Brain pericyte (primary cell): ENCODE measurements around the gene GATAD2B.

ENCODE experiments used
- DNase-seq: peaks from one replicate; pipeline ENCODE4 v3.0.0-alpha.2; 2012; ENCODE audit warnings: low read depth, low spot score

Gene GATAD2B

DNA sequence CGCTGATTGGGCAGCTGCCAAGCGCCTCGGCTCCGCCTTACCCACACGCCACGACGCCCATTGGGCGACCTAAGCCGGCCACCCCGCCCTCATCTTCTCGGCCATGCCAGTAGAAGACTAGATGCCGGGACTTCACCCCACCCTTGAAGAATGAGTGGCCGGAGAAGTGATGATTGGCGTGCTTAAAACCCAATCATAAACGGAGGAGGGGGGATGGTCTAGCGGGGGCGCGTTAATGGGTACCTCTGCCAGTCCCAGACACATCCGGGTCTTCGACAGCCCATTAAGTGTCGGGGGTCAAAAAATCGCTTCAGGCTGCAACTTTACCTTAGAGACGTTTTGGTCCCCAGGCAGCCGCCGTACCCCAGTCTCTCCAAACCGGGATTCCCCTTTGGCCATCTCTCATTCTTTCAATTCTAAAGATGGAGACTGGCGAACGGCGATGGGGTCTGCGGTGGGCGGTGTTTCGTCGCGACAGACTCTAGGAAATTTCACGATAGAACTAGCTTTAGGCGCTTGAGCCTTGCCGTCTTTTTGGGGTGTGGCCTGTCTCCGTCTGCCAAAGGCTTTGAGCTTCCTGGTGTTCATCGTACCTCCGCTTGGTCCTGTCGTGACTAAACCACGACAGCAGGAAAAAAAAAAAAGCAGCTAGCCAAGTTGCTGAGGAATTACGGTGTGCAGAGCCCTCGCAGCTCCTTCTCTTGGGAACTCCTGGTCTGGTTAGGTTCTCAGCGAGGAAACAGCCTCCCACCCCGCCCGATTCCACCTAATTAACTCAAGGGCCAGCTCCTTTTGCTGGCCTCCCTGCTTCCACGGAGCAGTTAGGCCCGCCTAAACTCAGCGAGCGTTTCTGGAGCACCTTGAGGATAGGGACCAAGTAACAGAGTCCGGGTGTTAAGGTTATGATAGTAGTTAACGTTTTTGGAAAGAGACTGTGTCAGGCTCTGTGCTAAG lies at the start of gene GATAD2B:
Gene GATAD2B (minus strand): TSS at position 1 of the 954 bp plus-strand sequence. CDS start 94,625 bp downstream, outside the sequence.
- DNase-seq: peak; percentile 99

DNA sequence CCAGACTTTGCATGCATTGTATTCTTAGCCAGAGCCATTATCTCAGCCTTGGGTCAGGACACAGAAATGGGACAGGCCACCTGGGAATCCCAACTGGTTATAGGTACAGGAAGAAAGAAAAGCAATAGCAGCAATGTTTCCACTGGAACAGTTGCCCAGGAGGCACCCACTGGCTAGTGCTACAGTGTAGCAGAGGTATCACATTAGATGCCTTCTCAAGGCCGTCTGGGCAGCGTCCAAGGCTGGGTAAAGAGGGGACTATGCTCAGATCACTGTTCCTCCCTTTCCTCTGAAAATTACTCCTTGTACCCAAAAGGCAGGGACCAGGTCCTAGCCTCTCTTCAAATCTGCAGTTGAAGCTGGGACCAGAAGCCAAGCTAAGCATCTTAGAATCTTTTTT lies 47.6 kb upstream of the GATAD2B start:
- DNase-seq: no peak

DNA sequence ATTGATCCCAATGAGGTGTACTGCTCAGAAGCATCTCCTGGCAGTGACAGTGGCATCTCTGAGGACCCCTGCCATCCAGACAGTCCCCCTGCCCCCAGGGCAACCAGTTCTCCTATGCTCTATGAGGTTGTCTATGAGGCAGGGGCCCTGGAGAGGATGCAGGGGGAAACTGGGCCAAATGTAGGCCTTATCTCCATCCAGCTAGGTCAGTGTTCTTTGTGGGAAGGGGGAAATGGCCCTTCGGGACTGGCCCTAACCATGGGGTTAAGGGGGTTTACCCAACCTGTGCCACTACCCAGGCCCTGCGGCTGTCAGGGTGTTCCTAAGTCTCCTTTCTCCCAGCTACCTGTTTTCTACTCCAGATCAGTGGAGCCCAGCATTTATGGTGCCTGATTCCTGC lies 46.2 kb upstream of the GATAD2B start:
- DNase-seq: no peak

DNA sequence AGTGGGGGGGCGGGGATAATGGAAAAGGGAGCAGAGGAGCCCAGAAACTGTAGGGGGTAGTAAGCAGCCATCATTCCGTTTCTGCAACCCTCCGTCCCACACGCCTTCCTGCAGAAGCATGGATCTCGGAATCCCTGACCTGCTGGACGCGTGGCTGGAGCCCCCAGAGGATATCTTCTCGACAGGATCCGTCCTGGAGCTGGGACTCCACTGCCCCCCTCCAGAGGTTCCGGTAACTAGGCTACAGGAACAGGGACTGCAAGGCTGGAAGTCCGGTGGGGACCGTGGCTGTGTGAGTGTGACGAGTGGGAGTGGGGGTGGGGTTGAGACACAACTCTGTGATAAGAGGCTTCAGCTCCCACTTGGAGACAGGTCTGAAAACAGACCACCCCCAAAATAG lies 45.6 kb upstream of the GATAD2B start:
- DNase-seq: no peak

DNA sequence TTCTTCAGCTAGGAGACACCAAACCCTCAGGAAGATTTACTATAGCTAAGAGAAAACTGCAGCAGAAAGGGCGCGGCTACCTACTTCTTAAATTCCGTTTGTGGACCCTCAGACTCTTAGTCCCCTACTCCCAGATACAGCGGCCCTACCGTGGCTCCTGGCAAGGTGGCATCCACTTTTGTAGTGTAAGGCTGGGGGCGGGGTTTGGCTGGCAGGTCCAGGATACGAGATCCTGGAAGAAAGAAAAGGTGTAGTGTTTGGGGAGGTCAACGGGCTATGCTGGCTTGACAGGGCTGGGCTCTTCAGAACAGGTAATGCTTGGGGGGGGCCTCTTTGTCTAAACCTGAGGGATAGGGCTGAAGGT lies 45.2 kb upstream of the GATAD2B start:
- no peak for DNase-seq

DNA sequence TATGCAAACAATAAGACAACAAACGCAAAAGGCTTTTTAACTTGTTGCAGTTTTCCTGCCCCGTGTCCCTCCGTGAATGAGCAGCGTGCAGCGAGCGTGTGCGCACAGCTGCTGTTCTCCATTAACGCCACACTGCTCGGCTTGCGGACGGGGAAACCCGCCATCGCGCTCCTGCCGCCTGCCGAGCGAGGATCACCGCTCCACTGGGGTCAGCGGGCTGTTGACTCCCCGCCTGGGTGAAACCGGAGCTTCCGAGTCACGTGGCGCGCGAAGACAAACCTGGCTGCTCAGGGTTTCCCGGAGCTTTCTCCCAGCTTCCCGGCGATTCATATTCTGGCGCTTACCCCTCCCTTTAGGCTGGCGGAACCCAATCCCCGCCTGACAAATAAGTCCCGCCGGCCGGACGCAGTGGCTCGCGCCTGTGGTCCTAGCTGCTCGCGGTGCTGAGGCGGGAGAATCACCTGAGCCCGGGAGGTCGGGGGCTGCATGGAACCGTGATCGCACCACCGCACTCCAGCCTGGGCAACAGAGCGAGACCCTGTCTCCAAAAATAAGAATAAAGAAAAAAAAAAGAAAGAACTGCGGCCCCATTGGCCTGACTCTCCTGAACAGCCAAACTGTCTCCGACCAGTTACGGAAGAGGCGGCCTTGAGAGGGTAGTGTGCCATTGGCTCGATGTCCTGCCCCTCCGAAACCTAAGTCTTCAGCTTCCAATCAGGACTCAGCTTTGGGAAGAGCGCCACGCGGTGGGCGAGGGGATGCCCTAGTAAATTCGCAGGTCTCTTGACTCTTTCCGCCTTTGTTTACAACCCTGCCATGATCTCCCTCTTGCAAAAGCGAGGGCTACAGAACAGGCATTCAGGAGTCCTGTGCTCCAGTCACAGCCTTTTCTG lies 44.6 kb upstream of the GATAD2B start, which contains the start of gene CREB3L4:
Gene CREB3L4 (plus strand): TSS at position 796 of the 893 bp plus-strand sequence. CDS start 624 bp downstream, outside the sequence.
- peak; percentile 88 for DNase-seq

DNA sequence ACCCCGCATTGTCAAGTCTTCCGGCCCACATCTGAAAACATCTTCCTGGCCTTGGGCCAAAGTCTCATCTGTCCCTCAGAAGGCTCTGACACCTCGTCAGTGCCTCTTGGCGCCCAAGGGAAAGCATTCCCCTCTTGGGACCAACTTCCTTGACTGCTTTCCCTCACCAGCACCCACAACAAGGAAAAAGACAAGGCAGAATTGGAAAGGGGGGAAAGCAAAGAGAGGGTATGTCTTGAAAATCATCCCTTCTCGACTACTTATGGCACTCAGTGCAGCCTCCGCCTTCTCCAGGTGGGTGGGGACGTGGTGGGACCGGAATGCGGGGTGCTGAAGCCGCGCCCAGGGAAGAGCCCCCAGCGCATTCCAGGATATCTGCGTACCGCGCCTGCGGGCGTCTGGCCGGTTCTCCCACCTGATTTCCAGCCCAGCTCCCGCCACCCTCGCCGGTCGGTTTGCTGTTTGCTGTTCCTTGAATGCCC lies 41.1 kb upstream of the GATAD2B start:
- no peak for DNase-seq

DNA sequence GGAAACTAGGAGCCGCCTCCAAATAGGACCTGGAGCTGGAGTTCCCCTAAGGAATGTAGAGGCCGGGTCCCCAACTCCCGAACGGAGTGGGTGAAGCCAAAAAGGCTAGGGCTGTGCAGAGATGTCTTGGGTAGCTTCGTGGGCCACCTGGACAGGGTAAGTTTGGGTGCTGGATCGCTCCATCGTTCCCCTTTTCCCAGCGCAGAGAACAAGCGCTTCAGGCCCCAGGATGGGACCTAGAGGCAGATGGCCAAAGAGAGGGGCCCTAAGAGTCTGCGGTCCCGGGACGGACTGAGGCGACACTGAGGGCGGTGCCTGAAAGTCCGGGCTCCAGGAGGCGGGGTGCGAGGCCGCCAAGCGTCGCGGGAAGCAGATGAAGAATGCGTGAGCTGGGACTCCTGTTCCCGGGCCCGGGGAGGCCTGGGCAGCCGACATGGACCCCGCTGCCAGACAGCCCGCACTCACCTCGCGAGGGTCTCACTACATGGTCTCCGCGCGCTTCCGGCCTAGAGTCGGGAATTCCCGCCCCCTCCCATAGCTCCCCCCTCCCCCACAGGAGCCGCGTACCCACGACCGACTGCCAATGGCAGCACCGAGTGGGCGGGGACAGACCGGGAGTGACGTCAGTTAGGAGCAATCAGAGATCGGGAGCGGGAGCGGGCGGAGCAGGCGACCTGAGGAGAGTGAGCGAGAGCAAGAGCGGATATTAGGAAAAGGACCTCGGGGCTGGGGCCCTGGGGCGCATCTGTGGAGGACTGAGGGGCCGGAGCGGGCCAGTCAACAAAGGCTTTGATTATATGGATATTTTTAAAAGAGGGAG lies 40.5 kb upstream of the GATAD2B start, which contains the start of gene SLC39A1:
Gene SLC39A1 (minus strand): TSS at position 508 of the 820 bp plus-strand sequence. CDS start 822 bp downstream, outside the sequence.
- peak; percentile 90 for DNase-seq

DNA sequence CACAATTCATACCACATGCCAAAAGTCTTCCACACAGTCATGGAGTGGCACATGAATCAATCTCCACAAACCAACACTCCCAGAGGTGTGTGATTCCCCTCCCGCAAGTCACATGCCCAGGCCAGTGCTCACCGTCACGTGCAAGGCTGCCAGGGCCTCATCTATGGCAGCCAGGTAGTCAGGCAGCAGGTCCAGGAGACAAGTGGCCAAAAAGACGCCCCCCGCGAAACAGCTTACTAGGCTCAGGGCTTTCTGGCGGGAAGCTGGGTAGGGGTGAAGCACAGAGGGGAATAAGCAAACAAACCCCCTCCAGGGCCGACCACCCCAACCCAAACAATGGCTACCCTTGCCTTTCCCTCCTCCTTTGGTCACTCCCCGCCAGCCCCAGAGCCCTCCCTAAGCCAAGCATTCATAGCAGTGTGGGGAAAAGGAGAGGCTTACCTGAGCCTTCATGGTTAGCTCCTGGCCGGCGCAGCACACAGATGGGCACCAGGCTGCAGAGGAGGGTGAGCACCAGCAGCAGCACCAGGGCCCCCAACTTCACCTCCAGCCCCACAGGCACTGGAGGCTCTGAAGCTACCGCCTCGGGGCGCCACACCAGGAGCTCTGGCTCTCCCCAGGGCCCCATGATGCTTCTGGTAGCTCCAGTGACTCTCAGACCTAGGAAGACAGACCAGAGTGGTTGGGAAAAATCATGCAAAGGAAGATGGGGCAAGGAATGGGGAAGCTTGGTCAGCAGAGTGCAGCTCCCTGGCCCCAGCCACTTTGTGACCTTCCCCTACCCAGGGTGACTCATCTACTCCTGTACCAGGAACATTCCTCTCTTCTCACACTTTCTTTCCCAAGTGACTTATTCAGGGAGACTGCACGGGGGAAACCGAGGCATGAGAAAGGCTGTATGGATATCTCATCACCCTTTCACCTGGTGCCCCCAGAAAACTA lies 39.6 kb upstream of the GATAD2B start:
- no peak for DNase-seq

DNA sequence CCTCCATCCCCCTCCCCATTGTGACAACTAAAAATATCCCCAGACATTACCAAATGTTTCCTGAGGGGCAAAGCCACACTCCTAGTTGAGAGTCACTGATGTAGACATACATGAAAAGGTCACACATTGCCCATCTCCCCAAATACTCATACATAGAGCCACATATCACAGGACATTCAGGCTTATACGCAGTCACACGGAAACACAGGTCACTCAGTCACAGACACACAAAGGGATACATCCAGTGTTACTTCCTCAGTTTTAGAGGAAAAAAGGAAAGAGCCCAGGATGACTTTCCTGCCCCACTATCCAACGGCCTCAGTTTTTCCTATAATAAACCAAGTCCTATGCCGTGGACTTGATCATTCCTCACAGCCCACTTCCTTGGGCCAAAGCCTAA lies 38.6 kb upstream of the GATAD2B start:
- DNase-seq: no peak

DNA sequence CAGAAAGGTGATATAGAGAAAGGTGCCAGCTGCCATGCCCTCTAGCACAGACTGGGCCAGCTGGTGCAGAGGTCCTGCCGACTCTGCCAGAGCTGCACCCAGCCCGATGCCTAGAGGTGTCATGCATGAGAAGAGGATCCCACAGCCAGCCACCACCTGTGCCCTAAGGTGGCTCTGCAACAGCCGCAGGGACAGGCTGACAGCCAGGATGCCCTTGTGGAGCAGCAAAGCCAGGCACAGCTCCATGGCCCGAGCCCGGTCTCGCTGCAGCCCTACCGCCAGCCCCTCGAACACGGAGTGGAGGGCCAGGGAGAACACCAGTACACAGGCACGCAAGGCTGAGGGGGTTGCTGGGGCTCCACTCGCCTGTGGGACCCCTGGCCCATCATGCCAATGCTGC lies 37.4 kb upstream of the GATAD2B start:
- no peak for DNase-seq

DNA sequence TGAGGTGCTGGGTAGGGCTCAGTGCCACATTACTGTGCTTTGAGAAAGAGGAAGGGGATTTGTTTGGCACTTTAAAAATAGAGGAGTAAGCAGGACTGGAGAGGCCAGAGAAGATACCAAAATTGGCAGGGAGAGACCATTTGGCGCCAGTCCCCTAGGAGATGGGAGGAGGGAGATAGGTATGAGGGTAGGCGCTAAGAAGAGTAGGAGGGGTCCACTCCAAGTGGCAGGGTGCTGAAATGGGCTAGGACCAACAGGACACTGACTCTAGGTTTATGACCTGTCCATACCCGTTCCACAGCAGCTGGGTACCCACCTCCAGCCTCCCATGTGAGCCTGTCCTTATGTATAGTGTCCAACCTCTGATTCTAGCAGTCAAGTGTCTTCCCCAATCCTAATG lies 36.7 kb upstream of the GATAD2B start:
- no peak for DNase-seq

DNA sequence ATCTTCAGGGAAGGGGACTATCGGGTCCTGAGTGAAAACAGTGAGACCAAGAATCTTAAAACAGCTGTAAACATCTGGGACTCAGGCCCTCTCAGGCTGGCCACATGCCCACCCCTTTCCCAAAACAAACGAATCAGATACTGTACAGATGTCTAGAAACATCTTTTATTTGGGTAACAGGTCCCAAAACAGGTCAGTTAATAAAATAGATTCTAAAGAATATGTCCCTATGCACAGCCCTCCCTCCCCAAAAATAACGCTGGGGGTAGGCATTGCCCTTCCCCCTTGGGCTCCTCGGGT lies 36.1 kb upstream of the GATAD2B start:
- DNase-seq: no peak

DNA sequence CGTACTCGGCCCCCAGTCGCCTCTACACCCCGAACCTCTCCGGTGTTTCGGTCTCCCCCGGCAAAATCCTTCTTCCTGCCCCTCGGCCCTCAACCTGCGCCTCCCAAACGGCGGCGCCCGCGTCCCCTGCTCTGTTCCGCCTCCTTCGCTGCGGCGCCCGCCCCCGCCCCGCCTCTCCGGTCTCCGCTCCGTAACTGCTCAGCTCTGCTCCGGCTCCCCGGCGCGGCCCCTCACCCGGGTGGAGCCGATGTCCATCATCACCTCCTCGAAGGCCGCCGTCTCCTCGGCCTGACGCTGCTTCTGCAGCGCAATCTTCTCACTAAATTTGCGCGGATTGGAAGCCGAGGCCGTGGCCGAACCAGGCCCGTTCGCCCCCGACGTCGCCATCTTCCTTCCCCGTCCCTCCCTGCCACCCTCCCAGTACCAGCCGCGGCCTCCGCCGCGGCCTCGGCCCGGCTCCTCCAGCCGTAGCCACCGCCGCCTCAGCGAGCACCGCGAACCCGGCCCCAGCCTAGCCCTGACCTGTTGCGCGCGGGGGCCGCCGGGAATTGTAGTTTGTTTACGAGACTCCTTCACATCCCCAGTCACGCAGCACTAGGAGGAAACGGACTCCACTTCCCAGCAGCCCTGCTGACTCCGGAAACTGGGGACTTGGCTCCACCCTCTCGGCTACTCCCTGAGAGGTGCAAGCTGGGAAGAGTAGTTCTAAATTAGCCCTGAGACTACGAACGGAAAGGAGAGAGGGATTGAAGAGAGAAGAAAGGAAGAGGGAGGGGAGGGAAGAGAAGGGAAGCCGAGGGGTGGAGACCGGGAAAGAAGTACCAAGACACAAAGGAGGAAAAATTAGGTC lies 35.6 kb upstream of the GATAD2B start, which contains the start of gene CRTC2:
Gene CRTC2 (minus strand): TSS at position 502 of the 850 bp plus-strand sequence. CDS start 115 bp downstream, at position 387.
- DNase-seq: peak; percentile 89

DNA sequence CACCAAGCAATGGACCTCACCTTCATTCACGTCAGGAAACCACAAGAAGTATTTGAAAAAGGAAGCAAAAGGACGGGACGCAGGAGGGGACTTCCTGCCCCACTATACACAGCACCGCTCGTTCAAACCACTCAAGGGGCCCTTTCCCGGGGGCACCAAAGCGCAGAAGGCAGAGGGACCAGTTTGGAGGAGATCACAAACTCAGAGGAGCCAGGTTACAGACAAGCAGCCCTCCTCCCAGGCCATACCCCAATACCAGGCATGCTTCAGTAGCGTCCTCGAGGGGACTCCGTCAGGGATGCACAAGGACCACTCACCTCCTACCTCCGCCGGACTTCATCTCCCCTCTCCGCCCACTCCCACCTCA lies 35.0 kb upstream of the GATAD2B start:
- no peak for DNase-seq

DNA sequence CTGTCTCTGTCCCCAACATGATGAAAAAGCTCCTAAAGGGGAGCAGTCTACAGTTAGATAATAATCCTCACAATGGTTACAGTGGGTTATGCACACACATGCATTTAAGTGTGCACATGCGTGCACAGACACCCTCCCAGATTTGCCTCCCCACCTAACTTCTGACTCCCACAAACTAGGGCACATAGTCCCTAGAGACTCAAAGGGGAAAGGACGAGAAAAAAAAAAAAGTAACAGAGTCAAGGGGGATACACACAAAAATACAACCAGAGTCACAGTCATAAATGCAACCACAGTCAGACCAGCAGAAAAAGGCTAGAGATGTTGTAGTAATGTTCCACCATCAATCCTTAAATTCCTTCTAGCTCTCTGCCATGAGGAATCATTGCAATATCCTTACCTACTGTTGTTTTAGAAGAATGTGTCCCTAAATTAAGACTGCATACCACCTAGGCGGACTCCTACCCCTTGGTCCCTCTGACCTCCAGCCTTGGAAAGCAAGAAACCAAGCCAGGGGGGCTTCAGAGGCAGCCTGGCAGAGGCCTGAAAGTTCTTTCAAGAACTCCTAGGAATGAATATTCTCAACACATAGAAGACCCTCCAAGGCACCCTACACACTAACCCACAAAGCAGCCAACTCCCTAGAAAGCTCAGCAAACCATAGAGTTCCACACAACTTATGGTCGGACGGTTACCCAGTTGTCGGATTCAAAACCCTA lies 34.4 kb upstream of the GATAD2B start:
- DNase-seq: no peak

DNA sequence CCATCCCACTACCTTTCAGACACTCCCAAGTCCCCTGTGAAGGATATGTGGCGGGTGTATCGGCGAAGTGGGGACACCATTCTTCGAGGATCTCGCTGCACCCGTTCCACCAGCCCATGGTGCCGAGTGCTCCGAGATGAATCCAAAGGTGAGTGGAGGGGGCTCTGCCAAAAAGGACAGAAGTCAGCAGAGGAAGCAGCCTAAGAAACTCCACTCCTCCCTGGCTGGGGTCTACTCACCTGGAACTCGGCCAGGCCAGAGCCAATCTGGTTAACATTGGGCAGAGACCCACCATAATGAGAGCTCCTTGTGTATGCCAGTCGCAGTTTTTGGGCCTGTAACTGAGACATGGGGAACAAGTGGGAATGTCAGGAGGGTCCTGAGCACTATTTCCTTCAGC lies 32.1 kb upstream of the GATAD2B start:
- DNase-seq: no peak

DNA sequence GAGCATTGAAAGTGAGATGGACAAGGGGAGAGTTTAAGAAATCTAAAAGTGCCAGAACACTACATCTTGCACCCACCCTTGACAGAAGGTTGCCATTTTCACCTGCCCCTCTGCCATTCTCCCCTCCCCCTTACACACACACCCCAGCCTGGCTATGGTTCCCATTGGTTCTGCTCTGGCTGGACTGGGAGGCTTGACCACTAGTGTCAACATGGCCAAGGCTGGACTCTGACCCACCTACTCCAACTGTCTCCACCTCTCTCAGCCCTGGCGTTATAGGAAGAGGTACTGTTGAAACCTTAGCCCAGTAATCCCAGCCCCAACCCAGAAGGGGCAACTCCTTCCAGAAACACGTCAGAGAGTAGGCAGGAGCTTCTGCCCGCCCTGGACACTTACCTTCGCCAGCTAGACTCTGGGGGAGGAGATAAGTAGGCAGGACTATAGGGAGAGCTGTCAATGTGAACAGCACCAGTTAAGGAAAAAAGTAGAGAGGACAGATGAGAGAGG lies 31.1 kb upstream of the GATAD2B start:
- DNase-seq: no peak
